Coronary artery (tissue), 2 donors: ENCODE results near the gene YBX2.

Experiments
- DNase-seq: peaks from one replicate; pipeline ENCODE4 v3.0.0-alpha.2; 2017; ENCODE audit warnings: low spot score
- H3K27ac ChIP-seq, 2 donors: fragments of 200-600 bp; sonication (generic); one replicate each; pipeline ENCODE4 v1.5.1; 2016 to 2019
- H3K4me3 ChIP-seq: fragments of 200-600 bp; sonication (generic); 2 replicates; pipeline ENCODE4 v1.5.1; 2016; ENCODE audit warnings: mild to moderate bottlenecking, moderate library complexity
- TF ChIP-seq, protein P1 (sequence below): fragments of 200-600 bp; sonication (generic); IDR thresholded peaks from one replicate; pipeline ENCODE4 v1.5.1; 2019; ENCODE audit warnings: antibody characterized with exemption

Gene YBX2

DNA sequence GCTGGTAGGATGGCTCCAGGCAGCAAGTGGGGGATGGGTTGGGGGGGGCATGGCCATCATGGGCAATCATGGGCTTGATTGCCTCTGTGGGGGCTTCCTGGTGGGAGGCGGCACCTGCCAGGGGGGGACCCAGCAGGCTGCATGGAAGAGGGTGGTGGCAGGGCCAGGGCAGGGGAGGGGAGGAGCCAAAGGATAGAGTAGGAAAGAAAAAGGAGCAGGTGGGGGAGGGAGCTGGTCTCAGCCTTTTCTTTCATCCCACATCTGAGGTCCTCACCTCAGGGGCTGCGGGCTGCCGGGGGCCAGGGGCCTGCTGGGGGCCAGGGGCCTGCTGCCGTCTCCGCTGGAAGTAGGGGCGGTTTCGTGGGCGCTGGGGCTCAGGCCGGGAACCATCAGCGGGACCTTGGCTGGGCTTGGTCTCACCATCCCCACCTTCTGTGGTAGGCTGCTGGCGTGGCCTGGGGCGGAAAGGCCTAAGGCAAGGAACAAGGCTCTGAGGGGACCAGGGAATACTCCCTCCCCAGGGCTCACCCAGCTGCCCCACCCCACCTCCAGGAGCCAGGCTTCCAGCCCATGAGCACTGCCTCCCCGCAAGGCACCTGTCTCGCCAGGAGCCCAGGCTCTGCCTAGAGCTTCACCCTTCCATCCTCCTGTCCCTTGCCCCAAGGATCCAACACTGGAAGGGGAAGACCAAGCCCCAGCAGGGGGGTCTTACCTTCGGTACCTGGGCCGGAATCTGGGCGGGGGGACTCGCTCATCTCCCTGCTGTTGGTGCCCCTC is 5.0 kb downstream of the YBX2 start:
- no peak overlapping the region for H3K27ac ChIP-seq
- DNase-seq = no peak
- no peak overlapping the region for H3K4me3 ChIP-seq
- TF ChIP-seq, protein P1, sequence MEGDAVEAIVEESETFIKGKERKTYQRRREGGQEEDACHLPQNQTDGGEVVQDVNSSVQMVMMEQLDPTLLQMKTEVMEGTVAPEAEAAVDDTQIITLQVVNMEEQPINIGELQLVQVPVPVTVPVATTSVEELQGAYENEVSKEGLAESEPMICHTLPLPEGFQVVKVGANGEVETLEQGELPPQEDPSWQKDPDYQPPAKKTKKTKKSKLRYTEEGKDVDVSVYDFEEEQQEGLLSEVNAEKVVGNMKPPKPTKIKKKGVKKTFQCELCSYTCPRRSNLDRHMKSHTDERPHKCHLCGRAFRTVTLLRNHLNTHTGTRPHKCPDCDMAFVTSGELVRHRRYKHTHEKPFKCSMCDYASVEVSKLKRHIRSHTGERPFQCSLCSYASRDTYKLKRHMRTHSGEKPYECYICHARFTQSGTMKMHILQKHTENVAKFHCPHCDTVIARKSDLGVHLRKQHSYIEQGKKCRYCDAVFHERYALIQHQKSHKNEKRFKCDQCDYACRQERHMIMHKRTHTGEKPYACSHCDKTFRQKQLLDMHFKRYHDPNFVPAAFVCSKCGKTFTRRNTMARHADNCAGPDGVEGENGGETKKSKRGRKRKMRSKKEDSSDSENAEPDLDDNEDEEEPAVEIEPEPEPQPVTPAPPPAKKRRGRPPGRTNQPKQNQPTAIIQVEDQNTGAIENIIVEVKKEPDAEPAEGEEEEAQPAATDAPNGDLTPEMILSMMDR = no peak

DNA sequence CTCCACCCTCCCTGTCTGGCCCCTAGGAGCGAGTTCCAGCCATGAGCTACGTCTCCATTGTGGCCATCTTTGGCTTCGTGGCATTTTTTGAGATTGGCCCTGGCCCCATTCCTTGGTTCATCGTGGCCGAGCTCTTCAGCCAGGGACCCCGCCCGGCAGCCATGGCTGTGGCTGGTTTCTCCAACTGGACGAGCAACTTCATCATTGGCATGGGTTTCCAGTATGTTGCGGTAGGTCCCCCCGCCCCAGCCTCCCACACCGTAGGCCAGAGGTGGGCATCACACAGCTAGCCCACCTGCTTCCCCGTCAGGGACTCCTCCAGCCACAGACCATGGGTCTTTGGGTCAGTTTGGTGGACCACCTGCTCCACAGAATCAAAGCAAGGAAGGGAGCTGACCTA is 8.8 kb downstream of the YBX2 start:
- Histone ChIP-seq H3K4me3 (no peak overlapping the region), H3K27ac (no peak overlapping the region)
- TF ChIP-seq, protein P1 = no peak
- no peak for DNase-seq

DNA sequence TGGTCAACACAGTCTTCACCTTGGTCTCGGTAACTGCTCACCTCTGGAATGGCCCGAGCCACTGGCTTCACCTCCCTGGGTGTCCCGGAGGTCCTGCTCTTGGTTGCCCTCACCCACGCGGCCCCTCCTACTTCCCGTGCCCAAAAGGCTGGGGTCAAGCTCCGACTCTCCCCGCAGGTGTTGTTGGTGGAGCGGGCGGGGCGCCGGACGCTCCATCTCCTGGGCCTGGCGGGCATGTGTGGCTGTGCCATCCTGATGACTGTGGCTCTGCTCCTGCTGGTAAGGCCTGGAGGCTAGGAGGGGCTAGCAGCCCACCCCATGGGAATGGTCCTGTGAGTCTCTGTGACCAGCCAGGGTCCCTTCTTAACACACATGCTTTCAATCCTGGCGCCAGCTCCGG is 9.5 kb downstream of the YBX2 start:
- no peak overlapping the region for H3K27ac ChIP-seq
- TF ChIP-seq, protein P1 = no peak

DNA sequence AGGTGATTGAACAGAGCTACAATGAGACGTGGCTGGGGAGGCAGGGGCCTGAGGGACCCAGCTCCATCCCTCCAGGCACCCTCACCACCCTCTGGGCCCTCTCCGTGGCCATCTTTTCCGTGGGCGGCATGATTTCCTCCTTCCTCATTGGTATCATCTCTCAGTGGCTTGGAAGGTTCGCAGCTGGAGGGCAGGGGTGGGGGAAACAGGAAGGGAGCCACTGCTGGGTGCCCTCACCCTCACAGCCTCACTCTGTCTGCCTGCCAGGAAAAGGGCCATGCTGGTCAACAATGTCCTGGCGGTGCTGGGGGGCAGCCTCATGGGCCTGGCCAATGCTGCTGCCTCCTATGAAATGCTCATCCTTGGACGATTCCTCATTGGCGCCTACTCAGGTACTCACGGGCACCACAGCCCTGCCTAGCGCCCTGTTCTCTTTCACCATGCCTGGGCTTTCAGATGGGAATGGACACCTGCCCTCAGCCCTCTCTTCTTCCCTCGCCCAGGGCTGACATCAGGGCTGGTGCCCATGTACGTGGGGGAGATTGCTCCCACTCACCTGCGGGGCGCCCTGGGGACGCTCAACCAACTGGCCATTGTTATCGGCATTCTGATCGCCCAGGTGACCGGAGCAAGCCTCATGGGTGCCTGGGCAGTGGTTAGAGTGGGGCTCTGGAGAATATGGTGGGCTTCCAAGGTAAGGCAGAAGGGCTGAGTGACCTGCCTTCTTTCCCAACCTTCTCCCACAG is 10.8 kb downstream of the YBX2 start:
- TF ChIP-seq, protein P1 = no peak
- H3K4me3 ChIP-seq = no peak overlapping the region
- no peak overlapping the region for H3K27ac ChIP-seq
- DNase-seq = no peak

More for the DNA sequence above, 9.5 kb downstream of the YBX2 start:
- no peak for DNase-seq
- no peak overlapping the region for H3K4me3 ChIP-seq

DNA sequence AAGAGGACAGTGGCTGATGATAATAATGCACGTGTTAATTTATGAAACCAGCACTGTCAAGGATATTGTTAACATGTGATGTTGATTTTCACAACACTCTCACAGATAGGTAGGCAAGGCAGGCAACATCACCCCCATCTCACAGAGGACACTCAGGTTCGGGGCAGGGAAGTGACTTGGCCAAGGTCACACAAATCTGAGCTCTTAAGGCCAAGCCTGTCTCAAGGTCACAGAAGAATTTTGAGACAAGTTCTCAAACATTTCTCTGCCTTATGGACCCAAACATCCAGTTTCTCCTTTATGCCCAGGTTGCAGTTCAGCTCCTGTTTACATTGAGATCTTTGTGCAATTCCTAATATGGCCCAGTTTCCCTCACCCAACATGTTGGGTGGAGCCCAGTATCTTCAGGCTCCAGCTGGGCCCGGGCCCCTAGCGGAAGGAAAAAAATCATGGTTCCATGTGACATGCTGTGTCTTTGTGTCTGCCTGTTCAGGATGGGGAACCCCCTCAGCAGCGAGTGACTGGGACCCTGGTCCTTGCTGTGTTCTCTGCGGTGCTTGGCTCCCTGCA is 11.6 kb downstream of the YBX2 start:
- no peak for DNase-seq
- Histone ChIP-seq H3K27ac (peak overlapping the region; percentile 87 to 90), H3K4me3 (peak overlapping the region; percentile 71)
- TF ChIP-seq, protein P1 = no peak

DNA sequence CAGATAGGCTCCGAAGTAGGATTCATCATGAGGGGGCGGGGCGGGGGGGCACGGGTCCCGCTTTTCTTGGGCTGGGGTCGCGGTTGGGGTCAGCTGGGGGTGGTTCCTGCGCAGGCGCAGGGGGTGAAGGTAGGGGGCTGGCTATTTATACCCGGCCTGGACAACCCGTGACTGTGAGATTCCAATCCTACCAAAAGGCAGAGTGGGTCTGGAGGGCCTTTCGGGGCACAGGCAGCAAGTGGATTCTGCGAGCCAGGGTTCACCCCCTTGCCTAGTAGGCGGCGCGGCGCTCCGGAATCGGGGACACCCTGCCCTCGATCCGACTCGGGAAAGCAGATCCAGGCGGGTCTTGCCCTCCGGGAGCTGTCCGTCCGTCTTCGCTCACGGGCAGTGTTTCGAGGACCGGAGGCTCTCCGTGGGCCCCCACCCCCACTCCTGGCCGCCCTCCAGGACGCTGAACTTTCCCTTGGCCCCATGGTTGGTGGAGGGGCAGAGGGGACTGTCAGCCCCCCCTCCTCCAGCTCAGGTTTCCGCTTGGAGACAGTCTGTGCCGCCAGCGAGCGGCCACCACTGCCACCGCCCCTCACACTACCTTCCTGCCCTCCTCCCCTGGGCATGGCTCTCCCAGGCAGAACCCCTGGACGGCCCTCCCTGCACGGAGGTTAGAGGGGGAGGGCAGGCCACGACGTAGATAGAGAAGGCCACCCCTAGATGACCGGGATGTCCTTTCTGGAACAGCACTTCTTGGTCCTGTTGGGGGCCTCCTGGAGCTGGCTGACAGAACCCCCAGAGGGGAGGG is 12.3 kb downstream of the YBX2 start:
- H3K4me3 ChIP-seq = peak overlapping the region; percentile 71
- H3K27ac ChIP-seq = peak overlapping the region; percentile 87 to 90
- TF ChIP-seq, protein P1 = no peak
- DNase-seq = no peak
